ENCODE results near the gene EGR2.

EGR2 gene

GRCh38 chr10:62816331-62817120 lies at the start of gene EGR2:
TSS of gene EGR2 (minus strand) at chr10:62816366. CDS start at chr10:62816029, 337 bp downstream.
- peak; percentile 88 to 94 for DNase-seq

- DNase-seq = no peak
These were observed 46.3 kb upstream of the EGR2 start for GRCh38 chr10:62862447-62862846.

GRCh38 chr10:62861507-62861906 lies 45.3 kb upstream of the EGR2 start:
- no peak for DNase-seq

GRCh38 chr10:62860946-62861345 lies 44.8 kb upstream of the EGR2 start:
- no peak for DNase-seq

- DNase-seq = no peak
These were observed 42.2 kb upstream of the EGR2 start for GRCh38 chr10:62858364-62858763.

GRCh38 chr10:62856021-62856420 lies 39.9 kb upstream of the EGR2 start:
- no peak for DNase-seq

- DNase-seq = no peak
These were observed 37.5 kb upstream of the EGR2 start for GRCh38 chr10:62853710-62854109.

GRCh38 chr10:62852961-62853702 lies 37.0 kb upstream of the EGR2 start:
- DNase-seq = no peak

- no peak for DNase-seq
These were observed 35.3 kb upstream of the EGR2 start for GRCh38 chr10:62851442-62851841.

- DNase-seq = no peak
These were observed 34.5 kb upstream of the EGR2 start for GRCh38 chr10:62850646-62851045.

GRCh38 chr10:62847433-62847832 lies 31.3 kb upstream of the EGR2 start:
- no peak for DNase-seq

- DNase-seq = no peak
These were observed 28.3 kb upstream of the EGR2 start for GRCh38 chr10:62844280-62845011.

GRCh38 chr10:62843600-62843999 lies 27.4 kb upstream of the EGR2 start:
- DNase-seq = no peak

GRCh38 chr10:62842983-62843382 lies 26.8 kb upstream of the EGR2 start:
- DNase-seq = no peak

GRCh38 chr10:62839590-62839989 lies 23.4 kb upstream of the EGR2 start:
- DNase-seq = no peak

- no peak for DNase-seq
These were observed 15.2 kb upstream of the EGR2 start for GRCh38 chr10:62831346-62831745.

- no peak for DNase-seq
These were observed 14.5 kb upstream of the EGR2 start for GRCh38 chr10:62830679-62831078.

GRCh38 chr10:62829622-62830021 lies 13.5 kb upstream of the EGR2 start:
- DNase-seq = no peak

GRCh38 chr10:62826273-62826672 lies 10.1 kb upstream of the EGR2 start:
- DNase-seq = no peak

- no peak for DNase-seq
These were observed 4.4 kb upstream of the EGR2 start for GRCh38 chr10:62820586-62820985.

GRCh38 chr10:62819141-62819920 lies 3.2 kb upstream of the EGR2 start:
- DNase-seq = no peak

- no peak for DNase-seq
These were observed 2.4 kb upstream of the EGR2 start for GRCh38 chr10:62818426-62819011.
